Measurements from ENCODE around the gene LEUTX. TPM values are rescaled to one million over a fixed set of nuclear protein-coding genes. Genes with fewer than 3 reads are reported as not detected.
"Not testable (repeated sequence)": the region's sequence is repeated elsewhere in the genome, so short reads cannot be mapped to it uniquely, and the experiment has no call there.

LEUTX gene
- total RNA-seq, 6 experiments from 2014 or later = not detected

DNA sequence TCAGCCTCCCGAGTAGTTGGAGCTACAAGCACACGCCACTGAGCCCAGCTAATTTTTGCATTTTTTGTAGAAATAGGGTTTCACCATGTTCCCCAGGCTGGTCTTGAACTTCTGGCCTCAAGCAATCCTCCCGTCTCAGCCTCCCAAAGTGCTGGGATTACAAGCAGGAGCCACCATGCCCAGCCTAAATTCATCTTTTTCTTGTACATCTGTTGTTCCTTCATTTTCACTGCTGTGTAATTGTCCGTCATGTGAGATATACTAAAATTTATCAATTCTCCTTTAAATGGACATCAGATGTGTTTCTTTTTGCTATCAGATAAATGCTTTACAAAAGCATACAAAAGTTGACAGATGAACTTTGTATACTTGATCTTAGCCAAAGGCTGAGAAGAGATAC lies 32.4 kb downstream of the LEUTX start:
- Histone ChIP-seq H3K27me3 (no peaks in the 10 kb centered on the region), H3K9me3 (no peaks in the 10 kb centered on the region), H3K27ac (no peak overlapping the region), H3K4me3 (no peak overlapping the region), H3K36me3 (no peaks in the 10 kb centered on the region), H3K4me1 (no peaks in the 10 kb centered on the region)
- DNase-seq (no peak), ATAC-seq (no peak)
- TF ChIP-seq CTCF (IDR thresholded peaks at IDR 0.05) = no peak
- no peak for TF ChIP-seq POLR2A (IDR thresholded peaks at IDR 0.05)
- intact Hi-C loops (cut with DNase I) = no loop called here
- WGBS (ENCODE audit: insufficient coverage, low coverage, low lambda C conversion rate, missing lambda C conversion rate) = 91% methylated on average over 3 of the region's 4 CpGs

DNA sequence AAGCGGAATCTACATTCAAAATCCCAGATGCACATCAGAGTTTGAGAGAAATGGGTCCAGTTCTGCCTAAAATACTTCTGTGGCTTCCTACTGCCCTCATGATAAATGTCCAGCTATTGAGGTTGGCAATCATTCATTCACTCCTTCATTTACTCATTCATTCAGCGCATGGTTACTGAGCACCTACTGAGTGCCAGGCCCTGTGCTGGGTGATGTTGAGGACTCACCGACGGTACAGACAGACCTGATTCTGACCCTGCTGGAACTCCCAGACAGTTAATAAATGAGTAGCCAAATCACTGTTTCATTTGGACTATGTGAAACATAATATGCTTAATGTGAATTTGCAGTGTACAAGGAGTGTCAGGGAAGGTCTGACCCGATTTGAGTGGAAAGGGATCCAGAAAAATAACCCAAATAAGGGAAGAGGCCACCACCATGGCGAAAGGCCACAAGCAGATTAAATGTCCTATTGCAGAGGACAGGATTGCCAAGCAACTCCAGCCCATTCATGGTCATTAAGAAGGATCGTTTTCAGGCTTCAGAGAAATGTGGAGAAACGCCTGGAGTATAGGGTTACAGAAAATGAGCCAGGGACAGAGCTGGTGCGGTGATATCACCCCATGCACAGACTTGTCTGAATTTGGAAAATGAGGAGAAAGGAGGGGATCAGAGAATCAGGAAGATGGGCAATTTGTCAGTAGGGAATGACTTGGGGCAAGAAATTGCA lies 34.8 kb downstream of the LEUTX start:
- peaks cover 0 to 3% (median 0%) of the 10 kb centered on the region in 4 donors for H3K36me3 ChIP-seq
- intact Hi-C loops (cut with DNase I) = no loop called here
- no peak overlapping the region for H3K27ac ChIP-seq
- DNase-seq (no peak), ATAC-seq (no peak)
- TF ChIP-seq CTCF (IDR thresholded peaks at IDR 0.05) (no peak), POLR2A (IDR thresholded peaks at IDR 0.05) (no peak)
- no peaks in the 10 kb centered on the region for H3K9me3 ChIP-seq
- 80% methylated on average over 8 of the region's 9 CpGs for WGBS (ENCODE audit: insufficient coverage, low coverage, low lambda C conversion rate, missing lambda C conversion rate)
- H3K4me1 ChIP-seq = no peaks in the 10 kb centered on the region
- H3K4me3 ChIP-seq = no peak overlapping the region
- no peaks in the 10 kb centered on the region for H3K27me3 ChIP-seq

DNA sequence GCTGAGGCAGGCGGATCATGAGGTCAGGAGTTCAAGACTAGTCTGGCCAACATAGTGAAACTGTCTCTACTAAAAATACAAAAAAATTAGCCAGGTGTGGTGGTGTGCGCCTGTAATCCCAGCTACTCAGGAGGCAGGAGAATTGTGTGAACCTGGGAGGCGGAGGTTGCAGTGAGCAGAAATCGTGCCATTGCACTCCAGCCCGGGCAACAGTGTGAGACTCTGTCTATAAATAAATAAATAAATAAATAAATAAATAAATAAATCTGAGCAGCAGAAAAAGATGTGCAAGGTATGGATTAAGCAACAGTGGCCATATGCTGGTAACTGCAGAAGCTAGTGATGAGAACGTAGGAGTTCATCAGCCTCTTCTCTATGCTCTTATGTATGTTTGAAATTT lies 35.5 kb downstream of the LEUTX start:
- H3K9me3 ChIP-seq; H3K4me1 ChIP-seq; DNase-seq; intact Hi-C loops (cut with DNase I); ATAC-seq; H3K27ac ChIP-seq; H3K27me3 ChIP-seq; H3K36me3 ChIP-seq; H3K4me3 ChIP-seq: not testable (repeated sequence)
- WGBS (ENCODE audit: insufficient coverage, low coverage, low lambda C conversion rate, missing lambda C conversion rate) = 90% methylated on average over 6 of the region's 6 CpGs

GRCh38 chr19:39814595-39814994 lies 35.9 kb downstream of the LEUTX start:
- 87% methylated on average over 3 of the region's 3 CpGs for WGBS (ENCODE audit: insufficient coverage, low coverage, low lambda C conversion rate, missing lambda C conversion rate)
- no peak for TF ChIP-seq POLR2A (IDR thresholded peaks at IDR 0.05)
- no peak for TF ChIP-seq CTCF (IDR thresholded peaks at IDR 0.05)
- Histone ChIP-seq H3K9me3 (no peaks in the 10 kb centered on the region), H3K27ac (no peak overlapping the region), H3K4me3 (no peak overlapping the region), H3K4me1 (no peaks in the 10 kb centered on the region), H3K36me3 (peaks cover 0 to 3% (median 0%) of the 10 kb centered on the region in 4 donors), H3K27me3 (no peaks in the 10 kb centered on the region)
- DNase-seq (no peak), ATAC-seq (no peak)
- intact Hi-C loops (cut with DNase I) = no loop called here

DNA sequence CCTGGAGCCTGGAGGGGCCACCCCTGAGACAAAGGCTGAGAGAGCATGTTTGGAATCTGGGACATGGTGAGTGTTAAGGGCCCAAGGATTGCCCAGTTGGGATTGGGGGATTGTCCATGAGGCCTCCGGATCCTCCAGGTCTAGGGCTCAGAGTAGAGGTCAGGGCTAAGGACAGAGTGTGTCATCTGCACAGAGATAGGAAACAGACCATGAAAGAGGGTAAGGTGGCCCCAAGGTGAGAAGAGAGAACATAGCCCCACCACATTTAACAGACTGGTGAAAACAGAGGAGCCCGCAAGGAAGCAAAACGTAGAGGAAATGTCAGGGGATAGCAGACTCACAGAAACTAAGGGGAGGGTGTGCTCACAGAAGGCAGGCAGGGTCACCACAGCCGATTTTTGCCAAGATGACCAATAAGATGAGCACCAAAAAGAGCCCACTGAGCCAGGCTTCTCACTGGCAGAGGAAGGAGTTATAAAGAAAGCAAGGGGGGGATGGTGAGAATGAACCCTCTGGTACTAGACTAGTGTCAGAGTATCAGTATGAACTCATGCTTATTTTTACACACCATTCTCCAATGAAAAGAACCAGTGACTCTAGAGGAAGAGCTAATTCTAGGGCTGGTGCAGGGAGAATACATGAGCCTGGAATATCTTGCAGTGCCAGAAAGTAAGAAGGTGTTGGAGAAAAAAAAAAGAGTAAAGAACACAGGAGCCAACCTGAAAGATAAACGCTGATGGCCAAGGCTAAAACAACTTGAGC lies 37.8 kb downstream of the LEUTX start:
- Histone ChIP-seq H3K9me3 (no peaks in the 10 kb centered on the region), H3K4me1 (no peaks in the 10 kb centered on the region), H3K27ac (no peak overlapping the region), H3K36me3 (peaks cover 0 to 3% (median 0%) of the 10 kb centered on the region in 4 donors), H3K4me3 (no peak overlapping the region), H3K27me3 (no peaks in the 10 kb centered on the region)
- TF ChIP-seq CTCF (IDR thresholded peaks at IDR 0.05) (no peak), POLR2A (IDR thresholded peaks at IDR 0.05) (no peak)
- no peak for ATAC-seq
- WGBS (ENCODE audit: insufficient coverage, low coverage, low lambda C conversion rate, missing lambda C conversion rate) = 81% methylated on average over 2 of the region's 5 CpGs
- intact Hi-C loops (cut with DNase I) = no loop called here
- no peak for DNase-seq

Measured in right lobe of liver (tissue), 6 donors.